HG02642 (cell line): ENCODE results near the gene CTDSPL.

Experiments used
- ATAC-seq: cut with Tn5 transposase; IDR thresholded peaks from one replicate; pipeline ENCODE4 v1.9.1; 2021; ENCODE audit warnings: mild to moderate bottlenecking; ENCODE audit not compliant: unreplicated experiment, poor library complexity

The CTDSPL gene

GRCh38 chr3:37852097-37852496, 9.6 kb upstream of the CTDSPL start:
- no peak for ATAC-seq

DNA sequence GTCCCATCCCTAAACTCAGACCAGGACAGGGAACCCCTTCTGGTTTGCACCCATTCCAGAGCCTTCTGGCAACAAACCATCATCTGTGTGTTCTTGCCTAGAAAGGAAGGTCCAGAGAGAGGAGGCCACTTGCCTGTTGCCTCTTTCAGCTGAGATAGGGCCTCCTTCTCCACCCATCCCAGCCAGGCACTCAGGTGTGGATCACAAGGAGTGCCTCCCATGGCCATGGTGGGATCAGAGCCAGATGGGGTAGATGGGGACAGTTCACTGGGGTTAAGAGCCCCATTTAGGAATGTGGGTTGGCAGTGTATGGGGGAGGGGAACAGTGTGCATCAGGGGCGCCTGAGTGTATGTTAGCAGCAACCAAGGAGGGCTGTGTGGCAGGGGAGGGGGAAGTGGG, 8.9 kb upstream of the CTDSPL start:
- no peak for ATAC-seq

- ATAC-seq: no peak
These were observed 7.8 kb upstream of the CTDSPL start for GRCh38 chr3:37853691-37854413.

DNA sequence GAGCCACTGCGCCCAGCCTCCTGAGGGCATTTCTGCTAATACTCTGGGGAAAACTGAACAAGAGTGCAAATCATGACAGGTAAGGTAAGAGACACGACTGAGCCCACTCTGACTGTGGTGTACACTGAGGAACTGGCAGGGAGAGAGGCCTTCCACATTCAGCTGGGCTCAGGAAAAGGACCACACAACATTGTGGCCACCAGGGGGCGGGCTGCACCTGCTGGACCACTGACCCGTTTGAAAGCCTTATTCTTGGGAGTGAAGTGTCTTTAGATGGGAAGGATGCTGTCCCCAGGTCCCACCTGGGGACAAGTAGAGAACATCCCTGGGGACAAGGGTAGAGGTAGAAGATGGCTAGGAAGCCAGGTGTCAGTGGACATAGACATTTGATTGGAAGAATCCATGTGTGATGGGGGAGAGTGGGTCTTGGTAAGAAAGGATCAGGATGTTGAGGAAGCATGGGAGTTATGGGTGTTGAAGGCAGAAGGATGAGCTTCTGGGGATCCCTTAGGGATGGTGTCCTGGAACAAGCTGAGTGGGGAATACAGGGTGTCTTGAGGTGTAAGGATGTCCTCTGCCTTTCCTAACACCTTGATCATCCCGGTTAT, 6.2 kb upstream of the CTDSPL start:
- peak; percentile 60 for ATAC-seq

GRCh38 chr3:37856381-37856780, 5.3 kb upstream of the CTDSPL start:
- no peak for ATAC-seq

DNA sequence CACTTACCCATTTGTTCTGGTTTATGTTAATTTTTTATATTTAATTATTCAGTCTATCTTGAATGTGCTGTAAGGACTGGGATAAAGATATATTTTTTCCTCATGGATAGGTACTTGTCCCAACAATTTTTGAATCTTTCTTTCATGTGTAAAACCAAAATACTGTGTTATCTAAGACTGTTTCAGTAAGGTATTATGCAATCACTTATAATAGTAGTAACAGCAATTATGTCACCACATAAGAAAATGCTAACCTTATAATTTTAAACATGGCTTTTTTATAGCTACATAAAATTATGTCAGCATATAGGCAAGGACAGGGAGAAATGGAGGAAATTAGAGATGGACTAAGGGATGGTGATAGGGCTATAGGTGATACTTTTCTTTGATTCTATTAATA, 2.9 kb upstream of the CTDSPL start:
- ATAC-seq: no peak

- no peak for ATAC-seq
These were observed 2.3 kb upstream of the CTDSPL start for GRCh38 chr3:37859354-37859753.

DNA sequence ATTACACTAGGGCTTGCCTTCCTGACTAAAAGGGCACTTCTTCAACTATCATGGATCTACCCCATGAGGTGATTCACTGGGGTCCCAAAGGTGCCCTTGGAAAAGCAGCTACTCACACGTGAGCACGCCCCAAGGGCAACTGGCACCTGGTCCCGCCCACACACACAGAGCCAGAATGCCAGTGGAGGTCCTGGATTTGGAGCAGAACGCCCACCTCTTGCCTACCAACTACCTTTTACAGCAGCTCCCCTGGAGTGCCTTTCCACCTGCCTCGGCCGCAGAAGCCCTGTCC, 1.8 kb upstream of the CTDSPL start:
- no peak for ATAC-seq

- no peak for ATAC-seq
These were observed 681 bp downstream of the CTDSPL start for GRCh38 chr3:37862219-37862902.

- ATAC-seq: no peak
These were observed 1.5 kb downstream of the CTDSPL start for GRCh38 chr3:37862903-37863815.

DNA sequence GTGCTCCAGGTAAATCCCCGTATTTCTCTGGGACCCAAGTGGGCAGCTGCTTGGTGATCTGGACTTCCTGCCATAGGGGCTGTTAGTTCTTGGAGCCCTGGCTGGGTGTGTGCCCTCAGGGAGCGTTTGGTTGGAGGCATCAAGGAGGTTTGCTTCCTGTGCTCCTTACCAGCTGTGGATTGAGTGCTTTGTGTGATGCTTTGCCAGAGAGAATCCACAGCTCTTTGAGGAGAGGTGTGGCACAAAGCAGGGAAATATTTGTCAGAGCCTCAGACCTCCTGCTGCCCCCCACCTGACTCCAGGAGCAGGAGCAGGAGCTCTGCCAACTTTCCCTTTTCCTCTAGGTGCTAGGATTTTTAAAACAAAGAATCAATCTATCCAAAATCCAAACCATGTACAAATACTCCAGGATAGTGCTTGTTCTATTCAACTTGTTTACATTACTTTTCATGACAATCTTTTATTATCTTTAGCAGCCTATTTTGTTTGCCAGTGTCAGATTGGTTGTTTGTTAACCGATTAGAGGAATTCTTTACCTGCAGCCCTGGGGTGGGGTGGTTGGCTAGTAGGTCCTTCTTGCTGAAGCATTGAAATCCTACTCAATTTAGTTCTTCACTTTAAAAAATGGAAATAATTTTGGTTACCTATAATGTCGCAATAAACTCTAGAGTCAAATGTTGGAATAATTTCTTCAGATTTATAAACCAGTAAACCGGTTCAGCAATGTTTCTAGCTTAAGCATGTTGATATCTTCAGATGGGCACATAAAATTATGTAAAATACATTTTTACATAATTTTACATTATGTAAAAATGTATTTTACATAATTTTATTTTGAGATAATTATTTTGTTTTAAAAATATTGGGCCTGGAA, 2.5 kb downstream of the CTDSPL start:
- ATAC-seq: no peak

GRCh38 chr3:37864904-37865303, 3.2 kb downstream of the CTDSPL start:
- ATAC-seq: no peak

DNA sequence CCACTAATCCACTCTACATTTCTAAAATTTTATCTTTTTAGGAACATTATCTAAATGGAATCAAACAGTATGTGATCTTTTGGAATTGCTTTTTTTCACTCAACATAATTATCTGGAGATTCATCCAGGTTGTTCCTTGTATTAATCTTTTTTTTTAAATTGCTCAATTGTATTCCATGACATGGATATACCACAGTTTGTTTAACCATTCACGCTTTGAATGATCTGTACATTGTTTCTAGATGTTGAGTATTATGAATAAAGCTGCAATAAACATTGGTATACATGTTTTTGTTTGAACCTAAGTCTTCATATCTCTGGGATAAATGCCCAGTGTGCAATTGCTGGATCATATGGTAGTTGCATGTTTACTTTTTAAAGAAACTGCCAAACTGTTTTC, 5.5 kb downstream of the CTDSPL start:
- ATAC-seq: no peak

GRCh38 chr3:37871858-37872257, 10.2 kb downstream of the CTDSPL start:
- no peak for ATAC-seq

- ATAC-seq: no peak
These were observed 10.9 kb downstream of the CTDSPL start for GRCh38 chr3:37872413-37873160.

DNA sequence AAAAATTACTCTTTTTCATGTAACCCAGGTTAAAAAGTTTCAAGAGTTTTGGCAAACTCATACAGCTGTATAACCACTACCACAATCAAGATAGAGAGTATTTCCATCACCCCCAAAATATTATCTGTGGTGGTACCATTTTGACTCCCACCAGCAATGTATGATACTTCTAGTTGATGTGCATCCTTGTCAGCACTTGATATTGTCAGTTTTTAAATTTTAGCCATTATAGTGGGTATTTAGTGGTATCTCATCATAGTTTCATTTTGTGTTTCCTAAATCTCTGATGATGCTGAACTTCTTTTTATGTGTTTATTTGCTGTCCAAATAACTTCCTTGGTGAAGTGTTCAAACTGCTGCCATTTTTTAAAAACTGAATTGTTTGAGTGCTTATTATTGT, 14.6 kb downstream of the CTDSPL start:
- no peak for ATAC-seq

DNA sequence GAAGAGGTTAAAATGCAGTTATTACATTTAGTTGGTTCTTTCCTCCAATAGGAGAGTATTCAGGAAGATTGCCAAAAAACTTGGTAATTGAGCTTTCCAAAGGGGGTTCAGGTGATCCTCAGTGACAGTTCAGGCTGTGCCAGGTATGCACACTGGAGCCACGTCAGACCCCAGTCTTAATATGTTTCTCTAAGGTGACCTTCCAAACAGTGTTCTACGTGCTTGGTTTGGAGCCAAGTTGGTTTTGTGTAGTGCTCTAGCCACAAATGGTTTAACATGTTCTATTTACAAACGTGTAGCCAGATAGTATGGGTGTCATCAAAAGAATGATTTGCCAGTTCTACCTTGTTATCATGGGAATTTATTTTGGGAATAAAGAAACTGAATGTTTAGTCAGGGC, 21.0 kb downstream of the CTDSPL start:
- no peak for ATAC-seq

GRCh38 chr3:37885814-37886213, 24.1 kb downstream of the CTDSPL start:
- ATAC-seq: no peak

- no peak for ATAC-seq
These were observed 24.7 kb downstream of the CTDSPL start for GRCh38 chr3:37886395-37886794.
